Smooth muscle cell of trachea (primary cell): ENCODE data around the gene DENND1C. TPM values are rescaled to one million over a fixed set of nuclear protein-coding genes. Genes with fewer than 3 reads are reported as not detected.

Experiments used
- total RNA-seq: library from RNA; depleted of rRNA; stranded (reverse); fragments of >200 nt; gene quantifications from 2 replicates; pipeline ENCODE4 v1.2.1, GENCODE V29; 2014

Gene DENND1C
- total RNA-seq = not detected in 2 replicates

GRCh38 chr19:6481541-6482342 lies at the start of gene DENND1C:
DENND1C (minus strand) TSS chr19:6481787; CDS start chr19:6481695, 92 bp downstream.

GRCh38 chr19:6530386-6531162 lies 49.0 kb upstream of the DENND1C start, which contains the start of gene TNFSF9:
TNFSF9 (plus strand) TSS chr19:6531026; CDS start chr19:6531037, 11 bp downstream.

GRCh38 chr19:6501740-6502648 lies 20.4 kb upstream of the DENND1C start, which contains the start of gene TUBB4A:
TUBB4A (minus strand) TSS chr19:6502309; CDS start chr19:6502212, 97 bp downstream.

GRCh38 chr19:6464070-6464873 lies 17.3 kb downstream of the DENND1C start, which contains the start of gene CRB3:
CRB3 (plus strand) TSS chr19:6464271; CDS start chr19:6464702, 431 bp downstream.

GRCh38 chr19:6459262-6460098 lies 22.1 kb downstream of the DENND1C start, which contains the start of gene SLC25A23:
SLC25A23 (minus strand) TSS chr19:6459792; CDS start chr19:6459628, 164 bp downstream.

GRCh38 chr19:6433663-6434062 lies 47.9 kb downstream of the DENND1C start, which contains the start of gene SLC25A41:
SLC25A41 (minus strand) TSS chr19:6433763; CDS start chr19:6433693, 70 bp downstream.

GRCh38 chr19:6424195-6424938 lies 57.2 kb downstream of the DENND1C start, which contains the start of gene KHSRP:
KHSRP (minus strand) TSS chr19:6424811; CDS start chr19:6424701, 110 bp downstream.

Other genes with a start within 250 kb of the DENND1C start
- 6.7 and 10.9 TPM in 2 replicates for gene MLLT1, start 201.8 kb downstream of the DENND1C start, total RNA-seq
- gene ACER1, start 148.2 kb downstream of the DENND1C start, total RNA-seq = not detected in 2 replicates
- 52.4 and 58.2 TPM in 2 replicates for gene CLPP, start 120.3 kb downstream of the DENND1C start, total RNA-seq
- gene ALKBH7, start 109.0 kb downstream of the DENND1C start, total RNA-seq = 23.5 and 59.1 TPM in 2 replicates
- gene PSPN, start 105.9 kb downstream of the DENND1C start, total RNA-seq = 1.2 and 1.7 TPM in 2 replicates
- gene GTF2F1, start 88.6 kb downstream of the DENND1C start, total RNA-seq = 49.2 and 58.7 TPM in 2 replicates
- gene KHSRP, start 57.0 kb downstream of the DENND1C start, total RNA-seq = 106 and 130 TPM in 2 replicates
- gene SLC25A41, start 48.0 kb downstream of the DENND1C start, total RNA-seq = under 0.01 TPM in 1 of 2 replicates, not detected in the other
- 17.2 and 46.3 TPM in 2 replicates for gene SLC25A23, start 22.0 kb downstream of the DENND1C start, total RNA-seq
- not detected in 2 replicates for gene CRB3, start 17.5 kb downstream of the DENND1C start, total RNA-seq
- gene TUBB4A, start 20.5 kb upstream of the DENND1C start, total RNA-seq = not detected in 2 replicates
- under 0.01 and 1.3 TPM in 2 replicates for gene TNFSF9, start 49.2 kb upstream of the DENND1C start, total RNA-seq
- gene CD70, start 109.4 kb upstream of the DENND1C start, total RNA-seq = not detected in 2 replicates
- gene TNFSF14, start 188.4 kb upstream of the DENND1C start, total RNA-seq = 0.17 TPM in 1 of 2 replicates, not detected in the other
- gene C3, start 238.9 kb upstream of the DENND1C start, total RNA-seq = 3.1 and 42.7 TPM in 2 replicates